ENCODE results near the gene TNIP3. TPM values are rescaled to one million over a fixed set of nuclear protein-coding genes. Genes with fewer than 3 reads are reported as not detected.
A peak's percentile ranks its signal among the peaks of the same experiment; 100 is the strongest.
"Not testable (repeated sequence)": the region's sequence is repeated elsewhere in the genome, so short reads cannot be mapped to it uniquely, and the experiment has no call there.

Gene TNIP3, protein sequence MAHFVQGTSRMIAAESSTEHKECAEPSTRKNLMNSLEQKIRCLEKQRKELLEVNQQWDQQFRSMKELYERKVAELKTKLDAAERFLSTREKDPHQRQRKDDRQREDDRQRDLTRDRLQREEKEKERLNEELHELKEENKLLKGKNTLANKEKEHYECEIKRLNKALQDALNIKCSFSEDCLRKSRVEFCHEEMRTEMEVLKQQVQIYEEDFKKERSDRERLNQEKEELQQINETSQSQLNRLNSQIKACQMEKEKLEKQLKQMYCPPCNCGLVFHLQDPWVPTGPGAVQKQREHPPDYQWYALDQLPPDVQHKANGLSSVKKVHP
- 0.72 TPM in 1 of 2 replicates, not detected in the other for total RNA-seq (ENCODE audit: low replicate concordance)

DNA sequence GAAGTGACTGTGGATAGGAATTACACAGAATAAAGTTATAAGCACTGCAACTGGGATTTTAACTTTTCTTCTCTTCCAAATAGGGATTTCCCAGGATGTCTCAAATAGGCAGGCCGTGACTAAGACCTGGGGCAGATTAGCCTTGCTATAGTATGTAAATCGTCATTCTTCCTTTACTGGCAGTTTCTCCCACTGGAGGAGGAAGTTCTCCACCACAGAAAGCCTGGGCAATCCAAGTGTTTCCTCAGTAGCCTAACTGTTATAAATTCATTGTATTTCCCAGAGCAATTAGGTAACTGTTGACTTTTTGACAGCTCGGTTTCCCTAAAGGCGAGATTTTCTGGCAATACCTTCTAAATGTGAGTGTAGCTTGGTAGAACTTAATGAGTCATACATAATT lies at the start of gene TNIP3:
TNIP3 (minus strand) TSS at position 31 of the 400 bp plus-strand sequence. CDS start 196 bp downstream, outside the sequence.
- H3K4me3 ChIP-seq (ENCODE audit: low read depth, low read length) = no peak within 1 kb of the TSS
- TF ChIP-seq, protein P1, sequence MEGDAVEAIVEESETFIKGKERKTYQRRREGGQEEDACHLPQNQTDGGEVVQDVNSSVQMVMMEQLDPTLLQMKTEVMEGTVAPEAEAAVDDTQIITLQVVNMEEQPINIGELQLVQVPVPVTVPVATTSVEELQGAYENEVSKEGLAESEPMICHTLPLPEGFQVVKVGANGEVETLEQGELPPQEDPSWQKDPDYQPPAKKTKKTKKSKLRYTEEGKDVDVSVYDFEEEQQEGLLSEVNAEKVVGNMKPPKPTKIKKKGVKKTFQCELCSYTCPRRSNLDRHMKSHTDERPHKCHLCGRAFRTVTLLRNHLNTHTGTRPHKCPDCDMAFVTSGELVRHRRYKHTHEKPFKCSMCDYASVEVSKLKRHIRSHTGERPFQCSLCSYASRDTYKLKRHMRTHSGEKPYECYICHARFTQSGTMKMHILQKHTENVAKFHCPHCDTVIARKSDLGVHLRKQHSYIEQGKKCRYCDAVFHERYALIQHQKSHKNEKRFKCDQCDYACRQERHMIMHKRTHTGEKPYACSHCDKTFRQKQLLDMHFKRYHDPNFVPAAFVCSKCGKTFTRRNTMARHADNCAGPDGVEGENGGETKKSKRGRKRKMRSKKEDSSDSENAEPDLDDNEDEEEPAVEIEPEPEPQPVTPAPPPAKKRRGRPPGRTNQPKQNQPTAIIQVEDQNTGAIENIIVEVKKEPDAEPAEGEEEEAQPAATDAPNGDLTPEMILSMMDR (IDR thresholded peaks at IDR 0.05; ENCODE audit: insufficient read depth, low read length) = no peak
- peak; percentile 71 for DNase-seq (ENCODE audit: low read depth)

DNA sequence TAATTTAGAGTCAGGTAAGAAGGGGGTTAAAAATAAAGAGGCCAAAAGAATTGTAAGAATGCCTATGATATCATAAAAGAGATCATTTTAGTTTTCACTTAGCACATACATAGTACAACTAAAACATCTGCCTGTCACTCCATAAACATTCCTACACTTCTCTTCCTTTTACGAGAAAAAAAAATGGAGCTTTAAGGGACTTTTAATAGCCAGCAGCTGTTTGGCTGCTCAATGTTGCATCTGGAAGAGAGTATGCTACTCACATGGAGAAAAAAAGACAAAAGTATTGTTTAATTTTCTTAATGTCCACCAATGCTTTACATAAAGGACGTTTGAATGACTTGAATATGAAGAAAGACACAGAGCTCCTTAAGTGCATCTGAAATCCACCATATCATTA lies 48.7 kb upstream of the TNIP3 start:
- no peak for DNase-seq (ENCODE audit: low read depth)
- TF ChIP-seq, protein P1 (IDR thresholded peaks at IDR 0.05; ENCODE audit: insufficient read depth, low read length) = no peak
- H3K4me3 ChIP-seq (ENCODE audit: low read depth, low read length) = no peak overlapping the region

DNA sequence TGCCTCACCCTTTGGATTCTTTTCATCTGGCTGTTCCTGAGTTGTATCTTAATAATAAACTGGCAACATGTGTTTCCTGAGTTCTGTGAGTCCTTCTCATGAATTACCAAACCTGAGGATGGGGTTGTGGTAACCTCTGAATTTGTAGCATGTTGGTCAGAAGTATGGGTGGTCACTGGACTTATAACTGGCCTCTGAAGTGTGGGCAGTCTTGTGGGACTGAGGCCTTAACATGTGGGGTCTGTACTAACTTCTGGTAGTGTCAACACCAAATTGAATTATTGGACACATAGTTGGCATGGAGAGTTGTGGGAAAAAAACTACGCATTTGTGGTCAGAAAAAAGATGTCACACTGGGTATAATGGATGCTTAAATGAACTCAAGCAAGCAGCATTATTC lies 45.0 kb upstream of the TNIP3 start:
- TF ChIP-seq, protein P1 (IDR thresholded peaks at IDR 0.05; ENCODE audit: insufficient read depth, low read length) = no peak
- DNase-seq (ENCODE audit: low read depth) = no peak
- H3K4me3 ChIP-seq (ENCODE audit: low read depth, low read length) = no peak overlapping the region

DNA sequence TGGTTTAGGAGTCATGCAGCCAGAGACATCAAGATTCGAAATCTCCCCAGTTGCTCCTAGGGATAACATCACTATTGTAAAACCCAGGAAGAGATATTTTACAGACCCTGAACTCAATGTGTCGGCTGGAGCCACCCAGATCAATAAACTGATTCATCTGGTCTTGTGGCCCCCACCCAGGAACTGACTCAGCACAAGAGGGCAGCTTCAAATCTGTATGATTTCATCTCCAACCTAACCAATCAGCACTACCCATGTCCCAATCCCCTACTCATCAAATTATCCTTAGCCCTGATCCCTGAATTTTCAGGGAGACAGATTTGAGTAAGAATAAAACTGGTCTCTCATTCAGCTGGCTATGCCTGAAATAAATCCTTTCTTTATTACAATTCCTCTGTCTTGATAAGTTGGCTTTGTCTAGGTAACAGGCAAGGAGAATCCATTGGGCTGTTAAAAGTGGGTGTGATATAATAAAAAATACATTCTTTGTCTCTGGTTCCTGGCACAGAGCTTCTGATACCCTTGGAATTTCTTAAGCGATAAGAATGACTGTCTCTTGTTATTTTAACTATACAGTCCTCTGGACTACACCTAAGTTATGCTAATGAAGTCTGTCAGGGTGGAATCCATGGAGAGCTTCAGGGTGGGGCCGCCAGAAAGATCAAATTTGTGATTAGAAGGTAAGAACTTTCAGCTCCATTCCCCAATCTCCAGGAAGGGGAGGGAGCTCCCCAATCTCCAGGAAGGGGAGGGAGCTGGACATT lies 44.3 kb upstream of the TNIP3 start:
- TF ChIP-seq, protein P1 (IDR thresholded peaks at IDR 0.05; ENCODE audit: insufficient read depth, low read length) = no peak
- no peak for DNase-seq (ENCODE audit: low read depth)
- no peak overlapping the region for H3K4me3 ChIP-seq (ENCODE audit: low read depth, low read length)

DNA sequence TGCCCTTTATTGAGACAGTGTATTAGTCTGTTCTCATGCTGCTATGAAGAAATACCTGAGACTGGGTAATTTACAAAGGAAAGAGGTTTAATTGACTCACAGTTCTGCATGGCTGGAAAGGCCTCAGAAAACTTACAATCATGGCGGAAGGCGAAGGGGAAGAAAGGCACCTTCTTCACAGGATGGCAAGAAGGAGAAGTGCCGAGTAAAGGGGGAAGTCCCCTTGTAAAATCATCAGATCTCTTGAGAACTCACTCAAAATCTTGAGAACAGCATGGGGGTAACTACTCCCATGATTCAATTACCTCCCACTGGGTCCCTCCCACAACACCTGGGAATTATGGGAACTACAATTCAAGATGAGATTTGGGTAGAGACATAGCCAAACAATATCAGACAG lies 41.7 kb upstream of the TNIP3 start:
- not testable (repeated sequence) for DNase-seq (ENCODE audit: low read depth); H3K4me3 ChIP-seq (ENCODE audit: low read depth, low read length)

DNA sequence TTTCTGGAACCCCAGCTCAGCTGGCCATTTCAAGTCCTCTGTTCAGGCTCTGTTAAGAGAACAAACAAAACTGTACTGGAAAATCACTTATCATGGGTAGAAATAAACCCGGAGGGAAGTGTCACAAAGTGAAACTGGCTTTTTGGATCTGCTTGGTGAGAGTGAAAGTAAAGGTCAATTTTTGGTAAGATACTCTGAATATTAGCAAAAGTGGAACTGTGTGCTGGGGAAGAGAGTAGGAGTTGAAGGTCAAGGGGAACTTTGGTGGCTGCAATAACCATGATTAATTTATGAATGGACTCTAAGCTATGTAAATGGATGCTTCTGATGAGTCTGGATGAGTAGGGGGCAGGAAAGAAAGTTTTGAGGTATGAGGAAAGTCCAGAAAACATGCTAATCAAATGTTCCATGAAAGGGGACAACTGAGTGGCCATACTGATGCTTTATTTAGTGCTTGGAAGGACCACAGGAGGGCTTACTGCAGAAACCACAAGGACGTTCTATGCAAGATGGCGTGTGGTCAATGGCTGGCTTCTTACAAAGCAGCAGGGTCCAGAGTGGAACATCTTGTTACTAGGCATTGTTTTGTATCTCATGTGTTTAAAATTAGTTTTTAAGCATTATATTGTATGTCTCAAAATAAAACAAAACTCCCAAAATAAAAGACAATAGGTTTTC lies 36.8 kb upstream of the TNIP3 start:
- no peak for DNase-seq (ENCODE audit: low read depth)
- TF ChIP-seq, protein P1 (IDR thresholded peaks at IDR 0.05; ENCODE audit: insufficient read depth, low read length) = no peak
- no peak overlapping the region for H3K4me3 ChIP-seq (ENCODE audit: low read depth, low read length)
